GM12801 (cell line): ENCODE results near the gene GSTT4.
"Not testable (repeated sequence)": the region's sequence is repeated elsewhere in the genome, so short reads cannot be mapped to it uniquely, and the experiment has no call there.

ENCODE experiments used
- TF ChIP-seq, protein P1 (sequence below): IDR thresholded peaks from one replicate; pipeline ENCODE4 v1.5.1; 2011; ENCODE audit warnings: control low read depth; ENCODE audit not compliant: insufficient read length; ENCODE audit errors: extremely low read depth

Gene GSTT4

DNA sequence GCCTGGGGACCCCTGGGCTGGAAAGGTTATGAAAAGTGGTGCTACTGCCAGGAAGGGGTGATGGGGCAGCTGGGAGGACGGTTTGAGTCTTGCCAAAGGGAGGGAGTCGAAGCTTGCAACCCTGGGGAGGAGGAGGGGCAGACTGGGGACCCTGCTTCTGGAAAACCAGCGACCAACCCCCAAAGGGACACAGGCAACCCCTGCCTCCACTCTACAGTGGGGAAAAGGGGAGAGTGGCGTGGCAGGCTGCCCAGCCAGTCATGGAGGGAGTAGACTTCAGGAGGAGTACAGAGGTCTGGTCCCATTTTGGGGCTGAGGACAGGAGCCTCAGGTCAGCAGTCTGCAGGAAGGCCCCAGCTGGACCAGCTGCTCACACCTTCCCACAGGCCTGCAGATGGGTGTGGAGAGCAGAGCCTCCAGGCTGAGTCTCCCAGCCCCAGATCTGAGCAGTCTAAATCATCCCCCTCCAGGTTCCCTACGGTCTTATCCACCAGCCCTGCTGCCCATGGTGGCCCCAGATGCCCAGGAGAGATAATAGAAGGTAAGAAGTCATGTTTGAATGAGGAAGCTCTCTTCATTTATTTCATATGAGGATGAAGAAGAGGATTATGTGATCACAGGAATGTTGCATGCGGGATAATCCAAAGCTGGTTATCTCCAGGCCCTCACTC, 34.3 kb downstream of the GSTT4 start:
- TF ChIP-seq, protein P1, sequence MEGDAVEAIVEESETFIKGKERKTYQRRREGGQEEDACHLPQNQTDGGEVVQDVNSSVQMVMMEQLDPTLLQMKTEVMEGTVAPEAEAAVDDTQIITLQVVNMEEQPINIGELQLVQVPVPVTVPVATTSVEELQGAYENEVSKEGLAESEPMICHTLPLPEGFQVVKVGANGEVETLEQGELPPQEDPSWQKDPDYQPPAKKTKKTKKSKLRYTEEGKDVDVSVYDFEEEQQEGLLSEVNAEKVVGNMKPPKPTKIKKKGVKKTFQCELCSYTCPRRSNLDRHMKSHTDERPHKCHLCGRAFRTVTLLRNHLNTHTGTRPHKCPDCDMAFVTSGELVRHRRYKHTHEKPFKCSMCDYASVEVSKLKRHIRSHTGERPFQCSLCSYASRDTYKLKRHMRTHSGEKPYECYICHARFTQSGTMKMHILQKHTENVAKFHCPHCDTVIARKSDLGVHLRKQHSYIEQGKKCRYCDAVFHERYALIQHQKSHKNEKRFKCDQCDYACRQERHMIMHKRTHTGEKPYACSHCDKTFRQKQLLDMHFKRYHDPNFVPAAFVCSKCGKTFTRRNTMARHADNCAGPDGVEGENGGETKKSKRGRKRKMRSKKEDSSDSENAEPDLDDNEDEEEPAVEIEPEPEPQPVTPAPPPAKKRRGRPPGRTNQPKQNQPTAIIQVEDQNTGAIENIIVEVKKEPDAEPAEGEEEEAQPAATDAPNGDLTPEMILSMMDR: no peak

DNA sequence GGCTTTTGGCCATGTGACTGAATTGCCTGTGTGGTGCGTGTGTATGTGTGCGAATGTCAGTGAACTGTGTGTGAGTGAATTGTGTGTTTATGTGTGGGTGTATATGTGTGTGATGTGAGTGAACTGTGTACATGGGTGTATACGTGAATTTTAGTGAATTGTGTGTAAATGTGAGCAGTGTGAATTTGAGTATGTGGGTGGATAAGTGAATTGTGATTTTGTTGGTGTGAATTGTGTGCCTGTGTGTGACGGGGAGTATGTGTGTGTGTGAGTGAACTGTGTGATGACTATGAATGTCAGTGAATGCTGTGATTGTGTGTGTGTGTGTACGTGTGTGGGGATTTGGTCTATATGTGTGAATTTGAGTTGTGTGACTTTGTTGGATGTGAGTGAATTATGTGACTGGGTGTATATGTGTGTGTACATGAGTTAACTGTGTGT, 35.0 kb downstream of the GSTT4 start:
- TF ChIP-seq, protein P1: no peak

DNA sequence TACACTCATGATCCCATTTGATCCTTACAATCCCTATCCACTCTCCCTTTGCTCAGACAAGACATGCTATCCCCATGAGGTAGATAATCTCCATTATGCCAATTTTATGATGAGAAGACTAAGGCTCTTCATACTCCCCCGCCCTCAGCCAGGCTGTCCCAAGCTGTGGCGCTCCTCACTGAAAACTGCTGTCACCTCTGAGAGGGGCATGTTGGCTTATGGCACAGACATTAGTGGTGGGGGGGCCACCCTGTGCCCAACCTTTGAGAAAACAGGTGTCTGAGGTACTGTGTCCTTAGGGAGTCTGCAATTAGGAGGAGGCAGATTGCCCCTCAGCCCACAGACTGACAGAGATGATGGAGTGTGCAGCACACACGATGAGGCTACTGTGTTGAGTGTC, 36.2 kb downstream of the GSTT4 start:
- TF ChIP-seq, protein P1: no peak

DNA sequence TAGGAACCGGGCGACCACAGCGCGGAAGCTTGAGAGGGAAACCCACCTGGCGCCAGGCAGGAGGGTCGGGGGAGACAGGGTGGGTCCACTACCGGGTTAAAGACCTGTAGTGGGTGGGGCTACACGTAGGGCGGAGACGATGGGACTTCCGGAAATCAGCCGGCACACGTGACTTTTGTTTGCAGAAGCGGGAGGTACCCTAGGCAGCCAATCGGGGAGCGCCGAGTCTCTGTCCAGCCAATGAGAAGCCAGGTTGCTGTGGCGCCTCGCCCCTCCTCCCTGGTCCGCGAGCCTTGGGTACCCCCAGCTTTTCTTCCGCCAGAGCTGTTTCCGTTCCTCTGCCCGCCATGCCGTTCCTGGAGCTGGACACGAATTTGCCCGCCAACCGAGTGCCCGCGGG, 38.7 kb downstream of the GSTT4 start, which contains the start of gene DDTL:
TSS of gene DDTL (plus strand) at position 321 of the 400 bp plus-strand sequence. CDS start at position 348, 27 bp downstream.
- TF ChIP-seq, protein P1: not testable (repeated sequence)

DNA sequence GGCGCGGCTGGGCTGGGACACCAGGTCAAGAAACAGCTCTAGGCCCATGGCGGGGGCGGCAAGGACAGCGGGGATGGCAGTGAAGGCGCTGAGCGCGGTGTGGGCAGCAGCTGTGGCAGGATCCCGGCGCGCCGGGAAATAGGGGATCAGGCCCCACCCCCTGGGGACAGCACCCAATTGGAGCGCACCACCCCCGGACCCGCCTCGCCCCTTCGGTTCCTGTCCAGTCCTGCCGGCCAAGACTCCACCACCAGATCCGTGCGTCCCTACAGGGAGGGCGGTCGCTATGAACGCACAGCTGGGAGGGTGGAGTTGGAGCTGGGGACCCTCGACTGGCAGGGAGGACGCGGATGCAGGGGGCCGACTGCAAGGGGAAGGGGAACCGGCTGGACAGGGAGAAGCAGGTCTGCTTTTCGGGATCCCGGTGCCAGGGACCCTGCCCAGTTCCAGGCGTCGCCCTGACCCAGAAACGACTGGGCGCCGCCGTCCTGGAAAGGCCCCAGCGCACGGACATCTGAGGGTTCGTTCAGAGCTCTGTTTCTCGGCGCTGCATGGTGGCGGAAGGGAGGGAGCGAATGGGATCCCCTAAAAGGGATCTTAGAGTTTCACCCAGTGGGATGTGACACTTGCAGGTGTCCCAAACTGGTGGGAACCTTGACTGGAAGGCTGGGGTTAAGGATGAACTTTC, 44.0 kb downstream of the GSTT4 start, which contains the start of gene GSTT2B:
TSS of gene GSTT2B (minus strand) at position 112 of the 688 bp plus-strand sequence. CDS start at position 48, 64 bp downstream.
- TF ChIP-seq, protein P1: not testable (repeated sequence)
